Suppressor macrophage (primary cell): ENCODE results near the gene BACH2.
"Not testable (repeated sequence)": the region's sequence is repeated elsewhere in the genome, so short reads cannot be mapped to it uniquely, and the experiment has no call there.

Source experiments
- DNase-seq, 4 experiments: peaks; one replicate each; pipeline ENCODE4 v3.0.0-alpha.2; 2020 to 2022

BACH2 gene

GRCh38 chr6:90209527-90209926 is 87.1 kb downstream of the BACH2 start:
- DNase-seq = no peak

GRCh38 chr6:90208690-90209089 is 88.0 kb downstream of the BACH2 start:
- not testable (repeated sequence) for DNase-seq

GRCh38 chr6:90204327-90205056 is 92.2 kb downstream of the BACH2 start:
- no peak for DNase-seq

GRCh38 chr6:90203672-90204071 is 93.0 kb downstream of the BACH2 start:
- DNase-seq = no peak

- DNase-seq = no peak
Observed at GRCh38 chr6:90202156-90202555, 94.5 kb downstream of the BACH2 start.

- no peak for DNase-seq
Observed at GRCh38 chr6:90199900-90200299, 96.7 kb downstream of the BACH2 start.

- DNase-seq = no peak
Observed at GRCh38 chr6:90198758-90199425, 97.8 kb downstream of the BACH2 start.

DNA sequence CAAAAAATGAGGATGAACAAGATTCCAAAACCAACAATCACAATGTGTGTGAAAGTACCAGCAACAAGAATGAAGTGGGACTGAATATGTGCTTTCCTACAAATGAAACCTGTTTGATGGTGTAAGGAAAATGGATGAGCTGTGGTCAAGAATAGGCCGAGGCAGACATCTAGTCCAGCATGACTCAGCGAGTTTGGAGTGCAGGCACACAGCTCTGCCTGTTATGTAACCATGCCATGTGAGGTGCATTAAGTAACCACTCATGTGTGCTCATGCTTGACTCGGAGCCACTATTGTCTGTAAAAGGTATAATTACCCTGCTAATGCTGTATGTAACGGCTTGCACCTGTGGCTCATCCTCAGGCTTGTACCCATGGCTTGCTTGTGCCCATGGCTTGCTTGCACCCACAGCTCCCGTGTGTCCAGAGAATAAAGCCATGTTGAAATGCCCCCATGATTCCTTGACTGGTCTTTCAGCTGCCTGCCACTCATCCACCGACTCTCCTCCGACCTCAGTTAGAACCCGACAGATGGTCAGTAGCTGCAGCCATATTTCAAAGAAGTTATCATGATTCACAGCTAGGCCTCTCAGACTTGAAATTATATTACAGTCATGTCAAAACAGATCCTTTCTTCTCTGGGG is 98.7 kb downstream of the BACH2 start:
- peak; percentile 58 to 76 (median 67) for DNase-seq

GRCh38 chr6:90195094-90195829 is 101.4 kb downstream of the BACH2 start:
- DNase-seq = no peak

DNA sequence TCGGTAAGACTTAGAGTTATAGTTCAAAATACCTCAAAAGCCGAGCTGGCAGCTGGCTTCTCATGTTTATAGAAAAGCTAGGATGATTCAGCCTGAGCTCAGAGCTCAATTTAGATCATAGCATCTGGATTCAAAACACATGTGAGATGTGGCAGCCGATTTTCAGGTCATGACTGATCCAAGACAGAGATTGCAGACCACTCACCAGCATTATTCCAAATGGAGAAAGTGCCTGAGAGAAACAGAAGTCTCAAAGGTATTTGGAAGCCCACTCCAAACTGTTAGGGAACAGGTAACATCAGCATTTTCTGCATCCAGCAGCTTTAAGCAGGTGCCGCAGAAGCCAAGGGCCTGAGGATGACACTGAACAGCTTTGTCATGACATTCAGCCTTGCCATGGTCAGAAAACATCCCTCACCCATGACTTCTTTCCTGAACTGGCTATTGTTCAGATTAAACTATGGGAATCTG is 102.2 kb downstream of the BACH2 start:
- DNase-seq = no peak

- DNase-seq = no peak
Observed at GRCh38 chr6:90193359-90193758, 103.3 kb downstream of the BACH2 start.

DNA sequence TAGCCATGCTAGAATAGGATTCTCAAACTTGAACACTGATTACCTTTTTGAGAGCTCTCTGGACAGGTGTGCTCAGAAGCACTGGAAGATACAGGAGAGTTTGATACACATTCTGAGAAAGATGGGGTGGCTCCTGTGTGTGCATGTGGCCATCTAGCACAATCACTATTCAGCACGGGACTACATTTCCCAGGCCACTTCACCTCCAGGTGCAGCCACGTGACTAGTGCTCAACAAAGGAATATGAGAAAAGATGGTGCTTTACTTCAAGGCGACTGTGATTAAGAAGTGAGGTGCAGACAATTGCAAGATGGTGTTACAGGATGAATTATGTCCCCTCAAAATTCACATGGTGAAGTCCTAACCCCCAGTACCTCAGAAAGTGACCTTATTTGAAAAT is 103.8 kb downstream of the BACH2 start:
- DNase-seq = no peak

- no peak for DNase-seq
Observed at GRCh38 chr6:90190752-90191395, 105.8 kb downstream of the BACH2 start.

GRCh38 chr6:90190131-90190530 is 106.5 kb downstream of the BACH2 start:
- no peak for DNase-seq

DNA sequence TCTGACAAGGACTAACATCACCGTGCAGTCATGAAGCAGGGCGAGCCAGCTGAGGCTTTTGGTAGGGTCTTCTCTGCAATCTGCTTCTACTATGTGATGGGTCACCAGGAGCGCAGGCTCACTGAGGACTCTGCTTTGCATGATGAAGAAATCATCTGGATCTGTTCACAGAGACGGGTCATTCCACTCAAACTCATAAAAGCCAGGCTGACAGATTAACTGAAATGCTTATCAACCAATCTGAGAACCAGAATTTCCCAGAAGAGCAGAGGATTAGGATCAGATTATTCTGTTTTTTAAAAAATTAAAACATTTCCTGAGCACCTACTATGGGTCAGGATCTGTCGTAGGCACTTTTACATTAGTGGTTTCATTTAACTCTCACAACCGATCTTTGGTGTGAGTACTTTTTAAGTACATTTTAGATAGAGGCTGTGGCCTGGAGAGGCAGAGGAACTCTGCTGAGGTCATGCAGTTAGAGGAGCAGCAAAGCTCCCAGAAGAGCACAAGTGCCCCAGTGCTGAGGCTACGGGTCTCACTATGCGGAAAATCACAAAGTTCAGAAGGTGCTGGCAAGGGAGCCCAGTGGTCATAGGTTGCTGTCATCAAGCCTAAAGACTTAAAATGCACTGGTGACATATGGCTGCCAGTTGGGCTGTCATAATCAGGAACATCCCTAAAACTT is 109.1 kb downstream of the BACH2 start:
- DNase-seq = peak in 2 of 4 experiments; percentile 11 to 19

DNA sequence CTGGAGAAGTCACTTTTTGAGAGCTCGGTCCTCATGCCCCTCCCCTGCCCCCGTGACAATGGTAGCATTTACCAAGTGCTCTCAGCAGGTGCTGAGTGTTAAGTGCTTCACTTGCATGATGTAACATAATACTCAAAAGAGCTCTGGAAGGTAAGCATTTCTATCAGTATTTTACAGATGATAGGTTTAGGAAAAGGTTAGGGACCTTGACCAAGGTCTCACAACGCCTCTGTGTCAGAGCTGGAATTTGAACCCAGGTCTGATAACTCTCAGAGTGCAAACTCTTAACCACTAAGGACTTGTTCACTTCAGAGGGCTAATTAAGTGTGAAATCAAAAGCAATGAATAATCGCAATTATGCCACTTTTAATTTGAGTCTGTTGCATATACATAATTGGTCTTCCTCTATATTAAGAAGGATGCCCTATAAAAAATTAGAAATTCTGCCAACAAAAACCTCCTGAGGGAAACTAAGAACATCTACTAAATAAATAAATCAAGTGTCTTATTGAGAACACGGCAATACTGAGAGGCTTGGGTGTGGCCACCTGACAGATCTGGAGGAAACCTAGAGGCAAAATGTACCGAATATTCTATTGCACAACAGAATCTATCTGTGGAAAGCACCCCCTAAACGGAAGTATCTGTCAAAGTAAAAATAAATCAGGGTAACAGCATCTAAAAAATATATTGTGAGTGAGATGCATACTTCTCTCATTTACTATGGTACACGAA is 109.8 kb downstream of the BACH2 start:
- DNase-seq = no peak

GRCh38 chr6:90186026-90186425 is 110.6 kb downstream of the BACH2 start:
- DNase-seq = no peak

DNA sequence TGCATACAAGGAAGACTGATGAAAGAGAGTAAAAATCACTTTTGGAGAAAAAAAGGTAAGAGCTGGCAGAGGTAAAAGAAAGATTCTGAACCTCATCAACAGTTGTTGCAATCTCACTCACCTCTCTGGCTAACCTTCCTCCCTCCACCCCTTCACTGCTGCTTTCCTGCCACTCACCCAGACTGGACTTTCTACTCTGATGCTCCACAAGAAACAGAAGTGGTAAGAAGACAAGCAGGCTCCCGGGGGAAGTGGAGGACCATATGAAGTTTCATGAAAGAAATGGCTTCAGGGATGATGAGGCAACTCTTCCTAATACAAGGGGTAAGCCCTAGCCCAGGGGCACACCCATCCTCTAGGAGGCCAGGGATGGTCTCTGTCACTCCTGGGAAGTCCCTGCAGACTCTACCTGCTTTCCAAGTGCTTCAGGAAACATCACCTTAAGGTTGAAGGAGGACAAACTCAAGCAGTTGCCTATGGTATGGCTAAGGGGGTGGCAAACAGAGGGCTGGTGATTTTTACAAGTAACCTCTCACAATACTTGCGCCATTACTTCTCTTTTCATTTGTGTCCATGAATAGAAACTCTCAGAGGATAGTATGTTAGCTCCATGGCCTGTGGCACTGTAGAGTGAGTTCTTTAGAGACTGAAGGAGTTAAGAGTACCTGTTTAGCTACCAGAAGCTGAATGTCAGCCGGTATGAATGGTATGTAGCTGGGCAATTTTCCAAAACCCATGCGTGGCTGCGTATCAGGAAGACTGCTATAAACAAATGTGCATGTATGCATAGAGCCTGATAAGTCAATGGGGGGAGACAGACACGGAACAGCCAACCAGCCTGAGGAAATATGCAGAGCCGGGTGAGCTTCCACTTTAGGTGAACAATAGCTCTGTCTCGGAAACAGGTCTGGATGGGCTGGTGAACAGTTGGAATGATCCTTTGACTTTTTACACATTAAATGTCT is 112.0 kb downstream of the BACH2 start:
- DNase-seq = no peak

- DNase-seq = no peak
Observed at GRCh38 chr6:90183587-90184333, 112.9 kb downstream of the BACH2 start.
